Endothelial cell of umbilical vein (primary cell): ENCODE results near the gene SH3RF1.

Experiments used
- CTCF ChIP-seq, 2 donors: IDR thresholded peaks; 1 replicate in 1 of 2; 2 replicates in 1 of 2; pipeline ENCODE4 v1.5.1; 2011; ENCODE audit warnings: low read length in 2 of 2, mild to moderate bottlenecking in 2 of 2, moderate library complexity in 2 of 2, control low read depth in 1 of 2, inconsistent platforms in 1 of 2, low read depth in 1 of 2; ENCODE audit not compliant: insufficient read depth in 1 of 2; ENCODE audit errors: extremely low read depth in 1 of 2
- EZH2 ChIP-seq: IDR thresholded peaks from 2 replicates; pipeline ENCODE4 v1.6.1; 2012; ENCODE audit warnings: borderline replicate concordance, low read depth, mild to moderate bottlenecking, moderate library complexity, low read length, inconsistent platforms; ENCODE audit not compliant: severe bottlenecking
- FOS ChIP-seq: IDR thresholded peaks from 2 replicates; pipeline ENCODE4 v1.6.1; 2011; ENCODE audit warnings: mild to moderate bottlenecking, low read length, moderate library complexity, borderline replicate concordance; ENCODE audit not compliant: insufficient read depth
- JUN ChIP-seq: IDR thresholded peaks from 2 replicates; pipeline ENCODE4 v1.6.1; 2011; ENCODE audit warnings: borderline replicate concordance, low read depth; ENCODE audit not compliant: insufficient read length, insufficient read depth
- MYC ChIP-seq: IDR thresholded peaks from one replicate; pipeline ENCODE4 v1.6.1; 2011; ENCODE audit warnings: mild to moderate bottlenecking, low read depth, low read length
- POLR2A ChIP-seq: IDR thresholded peaks from 2 replicates; pipeline ENCODE4 v1.6.1; 2012; ENCODE audit warnings: low read depth, mild to moderate bottlenecking, control low read depth, low read length
- POLR2AphosphoS5 ChIP-seq: IDR thresholded peaks from 2 replicates; pipeline ENCODE4 v1.6.1; 2012; ENCODE audit warnings: low read depth, mild to moderate bottlenecking, control low read depth, low read length, moderate library complexity; ENCODE audit not compliant: insufficient read depth

- TF ChIP-seq POLR2AphosphoS5 (no peak), CTCF (IDR thresholded peaks at IDR 0.05; ENCODE audit: extremely low read depth in 1 of 2, insufficient read depth in 1 of 2, low read depth in 1 of 2, low read length in 2 of 2) (no peak), EZH2 (no peak), JUN (no peak), FOS (no peak), MYC (no peak), POLR2A (no peak)
These were observed 57.8 kb downstream of the SH3RF1 start for GRCh38 chr4:169212981-169213380.
